Body of pancreas (tissue), 4 donors: ENCODE results near the gene TTLL11.

Experiments
- CTCF ChIP-seq, 7 experiments: fragments of 450-650 bp in 4 of 7; fragments of 200-600 bp in 3 of 7; sonication (generic) in 3 of 7; IDR thresholded peaks; one replicate each; pipeline ENCODE4 v1.5.1; 2016 to 2019; ENCODE audit warnings: antibody characterized with exemption in 7 of 7
- POLR2A ChIP-seq, 3 donors: fragments of 450-650 bp; IDR thresholded peaks; one replicate each; pipeline ENCODE4 v1.6.1; 2016; ENCODE audit warnings: antibody characterized with exemption in 3 of 3, mild to moderate bottlenecking in 2 of 3

GRCh38 chr9:121776739-121777637 lies 316.1 kb downstream of the TTLL11 start:
- TF ChIP-seq CTCF (IDR thresholded peaks at IDR 0.05) = no peak
- TF ChIP-seq POLR2A (IDR thresholded peaks at IDR 0.05) = no peak
